Endometrial microvascular endothelial cells (primary cell): ENCODE results near the gene PRDM10. TPM values are rescaled to one million over a fixed set of nuclear protein-coding genes. Genes with fewer than 3 reads are reported as not detected.

Experiments used
- in situ Hi-C: cut with HindIII; loops from 2 replicates; pipeline ENCODE4 v1.10.0; 2017; ENCODE audit warnings: low sequenced_read_pairs, low pct_unique_long_range_greater_than_20kb; ENCODE audit errors: inconsistent ontology term
- total RNA-seq: library from RNA; depleted of rRNA; stranded (reverse); fragments of >200 nt; gene quantifications from one replicate; pipeline ENCODE4 v1.2.3, GENCODE V29; 2015; ENCODE audit errors: inconsistent ontology term

Gene PRDM10
- total RNA-seq, 1 donor from 2014 or later = 7.7 TPM

GRCh38 chr11:129951866-129952262 lies 50.8 kb downstream of the PRDM10 start:
- in situ Hi-C loops = no loop called here

GRCh38 chr11:129951201-129951865 lies 51.3 kb downstream of the PRDM10 start:
- in situ Hi-C loops = no loop called here

GRCh38 chr11:129950101-129951091 lies 52.2 kb downstream of the PRDM10 start:
- in situ Hi-C loops = no loop called here

DNA sequence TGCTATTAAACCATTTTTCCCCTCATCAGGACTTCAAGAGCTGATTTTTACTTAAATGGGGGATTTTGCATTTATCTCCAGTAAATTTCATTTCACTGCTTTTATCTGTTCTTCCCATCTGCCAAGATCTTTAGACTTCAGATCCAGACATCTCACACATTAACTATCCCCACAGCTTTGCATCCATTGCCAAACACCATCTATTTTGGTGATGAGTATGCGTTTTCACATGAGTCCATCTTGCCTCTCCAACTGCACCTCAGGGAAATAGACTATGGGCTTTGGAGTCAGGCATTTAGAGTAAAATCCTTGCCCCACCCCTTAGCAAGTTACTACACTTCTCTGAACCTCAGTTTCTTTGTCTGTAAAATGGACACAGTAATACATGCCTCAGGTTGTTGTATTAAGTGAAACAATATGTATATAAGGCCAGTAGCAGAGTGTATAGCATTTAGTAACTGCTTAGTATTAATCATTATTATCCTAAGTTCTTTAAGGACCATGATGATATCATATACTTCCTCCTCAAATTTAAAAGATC lies 53.6 kb downstream of the PRDM10 start:
- in situ Hi-C loops = no loop called here

GRCh38 chr11:129947474-129947873 lies 55.2 kb downstream of the PRDM10 start:
- in situ Hi-C loops = no loop called here

GRCh38 chr11:129946965-129947364 lies 55.7 kb downstream of the PRDM10 start:
- in situ Hi-C loops = no loop called here

DNA sequence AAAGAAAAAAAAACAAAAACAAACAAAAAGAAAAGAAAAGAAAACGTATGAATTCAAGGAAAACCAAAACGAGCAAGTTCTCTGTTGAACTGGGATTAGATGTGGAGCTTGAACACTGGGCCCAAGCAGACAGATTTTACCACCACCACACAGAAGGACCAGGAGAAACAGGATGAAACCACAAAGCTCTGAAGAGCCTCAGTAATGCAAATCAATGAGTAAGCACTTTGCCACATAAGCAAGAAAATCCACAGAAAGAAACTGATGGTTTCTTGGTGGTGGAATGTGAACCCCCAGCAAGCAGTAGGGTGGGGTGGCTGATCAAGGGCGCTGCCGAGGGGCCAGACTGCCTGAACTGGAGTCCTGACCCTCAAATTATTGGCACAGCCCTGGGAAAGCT lies 56.4 kb downstream of the PRDM10 start:
- in situ Hi-C loops = no loop called here

- in situ Hi-C loops = no loop called here
Observed at GRCh38 chr11:129945373-129945772, 57.3 kb downstream of the PRDM10 start.

DNA sequence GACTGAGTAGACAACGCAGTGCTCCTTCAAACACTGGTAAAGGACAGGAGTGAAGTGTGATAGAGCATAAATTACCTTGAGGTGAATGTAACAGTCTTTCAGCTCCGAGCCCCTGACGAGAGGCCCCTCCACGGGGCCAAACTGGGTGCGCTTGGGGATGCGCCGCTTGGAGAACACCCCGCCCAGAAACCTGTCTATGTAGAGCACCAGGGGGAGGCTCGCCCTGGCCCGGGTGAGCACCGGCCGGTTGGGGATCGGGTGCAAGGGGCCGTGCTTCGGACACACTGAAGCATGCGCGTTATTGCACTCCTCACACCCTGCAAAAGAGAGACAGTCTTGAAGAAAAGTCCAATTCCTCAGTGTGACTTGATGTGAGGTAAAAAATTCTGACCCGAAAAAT lies 57.9 kb downstream of the PRDM10 start:
- in situ Hi-C loops = no loop called here

GRCh38 chr11:129943036-129943435 lies 59.6 kb downstream of the PRDM10 start:
- in situ Hi-C loops = no loop called here

- in situ Hi-C loops = no loop called here
Observed at GRCh38 chr11:129939510-129939909, 63.1 kb downstream of the PRDM10 start.

DNA sequence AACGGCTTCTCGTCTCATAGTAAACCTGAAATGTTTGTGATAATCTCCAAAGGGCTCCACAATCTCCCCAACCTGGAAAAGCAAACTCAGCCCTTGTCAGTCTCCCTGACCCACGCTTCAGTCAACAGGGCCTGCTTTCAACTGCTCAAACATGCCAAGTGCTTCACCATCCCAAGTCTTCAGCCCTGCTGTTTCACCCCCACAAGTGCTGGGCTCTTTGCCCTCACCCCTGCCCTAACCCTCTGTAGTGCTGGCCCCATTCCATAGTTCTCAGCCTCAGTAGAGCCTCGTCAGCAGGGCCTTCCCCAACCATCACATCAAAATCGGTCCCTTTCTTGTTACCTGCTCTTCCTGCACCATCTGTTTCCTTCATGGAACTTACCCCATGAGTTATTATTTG lies 63.9 kb downstream of the PRDM10 start:
- in situ Hi-C loops = no loop called here

DNA sequence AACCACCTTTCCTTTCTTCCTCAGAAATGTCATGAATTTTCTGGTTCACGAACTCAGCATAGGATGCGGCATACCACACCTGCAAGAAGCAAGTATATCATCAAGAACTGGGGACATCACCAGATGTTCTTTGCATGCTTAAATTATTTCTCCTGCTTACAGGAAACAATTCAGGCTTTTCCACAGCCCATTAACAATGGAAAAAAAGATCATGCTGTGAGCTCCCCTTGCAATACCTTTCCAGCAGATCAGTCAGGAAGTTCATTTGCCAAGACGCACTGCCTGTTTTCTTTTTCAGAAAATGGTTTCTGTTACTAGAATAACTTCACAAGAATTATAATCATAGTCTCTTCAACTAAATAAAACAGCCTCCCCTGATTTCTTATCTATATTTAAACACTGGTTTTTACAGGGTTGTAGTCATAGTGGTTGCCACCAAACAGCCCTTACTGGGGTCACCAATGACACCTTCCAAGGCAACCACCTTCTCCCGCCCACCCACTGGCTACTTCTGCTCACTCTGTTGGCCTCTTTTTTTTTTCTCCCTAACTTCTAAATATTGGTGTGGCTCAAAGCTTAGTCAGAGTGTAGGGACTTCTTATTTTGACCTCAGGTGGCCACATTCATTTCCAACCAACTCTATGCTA lies 64.9 kb downstream of the PRDM10 start:
- in situ Hi-C loops = no loop called here

- in situ Hi-C loops = no loop called here
Observed at GRCh38 chr11:129935723-129936122, 66.9 kb downstream of the PRDM10 start.

- in situ Hi-C loops = no loop called here
Observed at GRCh38 chr11:129933891-129934290, 68.7 kb downstream of the PRDM10 start.

- in situ Hi-C loops = no loop called here
Observed at GRCh38 chr11:129933262-129933661, 69.4 kb downstream of the PRDM10 start.

- in situ Hi-C loops = no loop called here
Observed at GRCh38 chr11:129932381-129933067, 70.1 kb downstream of the PRDM10 start.

- in situ Hi-C loops = no loop called here
Observed at GRCh38 chr11:129930743-129931142, 71.9 kb downstream of the PRDM10 start.

- in situ Hi-C loops = no loop called here
Observed at GRCh38 chr11:129930296-129930695, 72.3 kb downstream of the PRDM10 start.
